Thyroid gland (tissue), 4 donors: ENCODE results near the gene TMED6. TPM values are rescaled to one million over a fixed set of nuclear protein-coding genes. Genes with fewer than 3 reads are reported as not detected.
"Not testable (repeated sequence)": the region's sequence is repeated elsewhere in the genome, so short reads cannot be mapped to it uniquely, and the experiment has no call there.

ENCODE experiments used
- DNase-seq, 2 donors: peaks; one replicate each; pipeline ENCODE4 v3.0.0-alpha.2; 2019
- H3K27ac ChIP-seq, 3 donors: fragments of 200-600 bp; sonication (generic); 1 replicate in 2 of 3; 2 replicates in 1 of 3; pipeline ENCODE4 v1.5.1; 2016 to 2019; ENCODE audit warnings: mild to moderate bottlenecking in 1 of 3, moderate library complexity in 1 of 3
- H3K27me3 ChIP-seq: fragments of 200-600 bp; sonication (generic); one replicate; pipeline ENCODE4 v1.5.1; 2019
- H3K36me3 ChIP-seq, 2 donors: fragments of 200-600 bp; sonication (generic); one replicate each; pipeline ENCODE4 v1.5.1; 2016 to 2019
- H3K4me1 ChIP-seq, 2 donors: fragments of 200-600 bp; sonication (generic); one replicate each; pipeline ENCODE4 v1.5.1; 2017 to 2019
- H3K4me3 ChIP-seq, 3 donors: fragments of 200-600 bp; sonication (generic); replicated peaks in 1 of 3; 1 replicate in 2 of 3; 2 replicates in 1 of 3; pipeline ENCODE4 v1.5.1; 2016; ENCODE audit warnings: mild to moderate bottlenecking in 1 of 3
- H3K9me3 ChIP-seq: fragments of 200-600 bp; sonication (generic); one replicate; pipeline ENCODE4 v1.5.1; 2017
- POLR2A ChIP-seq, 2 donors: fragments of 450-650 bp; IDR thresholded peaks; one replicate each; pipeline ENCODE4 v1.6.1; 2017; ENCODE audit warnings: antibody characterized with exemption in 2 of 2, mild to moderate bottlenecking in 2 of 2, moderate library complexity in 1 of 2
- WGBS, 2 donors: methylation state at CpG; one replicate each; pipeline ENCODE4 v1.1.5; 2017; 5-methylcytosine and 5-hydroxymethylcytosine counted together
- intact Hi-C: fragments of 100-400 bp; cut with DNase I; formaldehyde crosslinking; loops from one replicate; pipeline ENCODE4 v1.15.1; 2023
- total RNA-seq, 4 donors: library from RNA; depleted of rRNA; stranded (reverse); fragments of >200 nt; gene quantifications; one replicate each; pipeline ENCODE4 v1.2.3, GENCODE V29; 2016
- TF ChIP-seq, protein P1 (sequence below), 6 experiments: fragments of 200-600 bp in 3 of 6; fragments of 450-650 bp in 3 of 6; sonication (generic) in 3 of 6; IDR thresholded peaks; one replicate each; pipeline ENCODE4 v1.5.1; 2016 to 2019; ENCODE audit warnings: antibody characterized with exemption in 6 of 6, mild to moderate bottlenecking in 2 of 6, inconsistent platforms in 1 of 6, moderate library complexity in 1 of 6

The TMED6 gene
- total RNA-seq, 4 donors from 2014 or later: 4.1 TPM; not detected in 3

DNA sequence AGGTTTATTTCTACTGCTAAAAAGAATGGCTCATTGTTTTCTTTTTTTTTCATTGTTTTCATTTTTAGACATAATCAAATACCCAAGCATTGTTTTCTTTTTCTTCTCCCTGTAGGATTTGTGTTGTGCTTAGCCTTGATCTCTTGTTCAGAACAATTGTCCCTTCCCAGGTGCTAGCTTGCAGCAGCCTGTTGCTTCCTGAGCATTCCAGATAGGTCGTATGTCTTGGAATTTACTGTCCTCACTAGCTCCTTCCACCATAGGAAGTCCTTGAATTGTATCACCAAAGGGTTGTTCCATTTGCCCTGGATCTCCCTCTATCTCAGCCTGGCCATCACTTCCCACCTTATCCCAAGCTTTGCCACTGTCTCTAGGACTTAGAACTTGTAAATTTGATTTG is 50.4 kb downstream of the TMED6 start:
- Histone ChIP-seq H3K36me3 (no peaks in the 10 kb centered on the region), H3K27me3 (no peaks in the 10 kb centered on the region), H3K4me1 (peaks cover 65 to 71% of the 10 kb centered on the region in 2 donors), H3K4me3 (no peak overlapping the region), H3K27ac (peak overlapping the region; percentile 88 to 93 (median 92)), H3K9me3 (no peaks in the 10 kb centered on the region)
- WGBS, 2 donors: 21 to 31% methylated on average over 1 of the region's 1 CpG
- TF ChIP-seq, protein P1, sequence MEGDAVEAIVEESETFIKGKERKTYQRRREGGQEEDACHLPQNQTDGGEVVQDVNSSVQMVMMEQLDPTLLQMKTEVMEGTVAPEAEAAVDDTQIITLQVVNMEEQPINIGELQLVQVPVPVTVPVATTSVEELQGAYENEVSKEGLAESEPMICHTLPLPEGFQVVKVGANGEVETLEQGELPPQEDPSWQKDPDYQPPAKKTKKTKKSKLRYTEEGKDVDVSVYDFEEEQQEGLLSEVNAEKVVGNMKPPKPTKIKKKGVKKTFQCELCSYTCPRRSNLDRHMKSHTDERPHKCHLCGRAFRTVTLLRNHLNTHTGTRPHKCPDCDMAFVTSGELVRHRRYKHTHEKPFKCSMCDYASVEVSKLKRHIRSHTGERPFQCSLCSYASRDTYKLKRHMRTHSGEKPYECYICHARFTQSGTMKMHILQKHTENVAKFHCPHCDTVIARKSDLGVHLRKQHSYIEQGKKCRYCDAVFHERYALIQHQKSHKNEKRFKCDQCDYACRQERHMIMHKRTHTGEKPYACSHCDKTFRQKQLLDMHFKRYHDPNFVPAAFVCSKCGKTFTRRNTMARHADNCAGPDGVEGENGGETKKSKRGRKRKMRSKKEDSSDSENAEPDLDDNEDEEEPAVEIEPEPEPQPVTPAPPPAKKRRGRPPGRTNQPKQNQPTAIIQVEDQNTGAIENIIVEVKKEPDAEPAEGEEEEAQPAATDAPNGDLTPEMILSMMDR (IDR thresholded peaks at IDR 0.05): no peak
- no peak for TF ChIP-seq POLR2A (IDR thresholded peaks at IDR 0.05)
- no peak for DNase-seq
- intact Hi-C loops: no loop called here

DNA sequence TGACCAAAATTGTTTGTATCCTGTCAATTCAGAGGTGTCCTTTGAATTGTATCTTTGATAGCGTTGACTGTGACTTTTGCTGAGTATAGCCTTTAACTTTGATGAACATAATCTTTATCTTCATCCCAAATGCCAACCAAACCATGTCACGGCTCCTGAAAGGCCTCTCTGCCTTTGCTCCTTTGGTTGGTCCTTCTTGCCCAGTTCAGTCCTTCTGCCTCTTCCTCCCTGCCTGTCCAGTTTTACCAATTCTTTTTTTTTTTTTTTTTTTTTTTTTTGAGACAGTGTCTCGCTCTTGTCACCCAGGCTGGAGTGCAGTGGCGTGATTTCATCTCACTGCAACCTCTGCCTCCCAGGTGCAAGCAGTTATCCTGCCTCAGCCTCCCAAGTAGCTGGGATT is 53.3 kb downstream of the TMED6 start:
- Histone ChIP-seq H3K36me3 (no peaks in the 10 kb centered on the region), H3K27ac (peak overlapping the region; percentile 67 to 92 (median 88)), H3K27me3 (no peaks in the 10 kb centered on the region), H3K9me3 (no peaks in the 10 kb centered on the region), H3K4me3 (no peak overlapping the region), H3K4me1 (peaks cover 60 to 65% of the 10 kb centered on the region in 2 donors)
- 98 to 100% methylated on average over 4 of the region's 4 CpGs for WGBS, 2 donors
- no peak for DNase-seq
- intact Hi-C loops: no loop called here
- no peak for TF ChIP-seq POLR2A (IDR thresholded peaks at IDR 0.05)
- TF ChIP-seq, protein P1 (IDR thresholded peaks at IDR 0.05): no peak

DNA sequence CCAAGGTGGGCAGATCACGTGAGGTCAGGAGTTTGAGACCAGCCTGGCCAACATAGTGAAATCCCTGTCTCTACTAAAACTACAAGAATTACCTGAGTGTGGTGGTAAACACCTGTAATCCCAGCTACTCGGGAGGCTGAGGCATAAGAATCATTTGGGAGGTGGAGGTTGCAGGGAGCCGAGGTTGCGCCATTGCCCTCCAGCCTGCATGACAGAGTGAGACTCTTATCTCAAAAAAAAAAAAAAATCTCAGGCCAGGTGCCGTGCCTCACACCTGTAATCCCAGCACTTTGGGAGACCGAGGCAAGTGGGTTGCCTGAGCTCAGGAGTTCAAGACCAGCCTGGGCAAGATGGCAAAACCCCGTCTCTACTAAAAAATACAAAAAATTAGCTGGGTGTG is 54.8 kb downstream of the TMED6 start:
- WGBS, 2 donors: 96 to 97% methylated on average over 7 of the region's 7 CpGs
- H3K4me3 ChIP-seq, H3K27ac ChIP-seq, H3K36me3 ChIP-seq, H3K9me3 ChIP-seq, H3K27me3 ChIP-seq, DNase-seq, intact Hi-C loops: not testable (repeated sequence)
- peaks cover 59 to 63% of the 10 kb centered on the region in 2 donors for H3K4me1 ChIP-seq

DNA sequence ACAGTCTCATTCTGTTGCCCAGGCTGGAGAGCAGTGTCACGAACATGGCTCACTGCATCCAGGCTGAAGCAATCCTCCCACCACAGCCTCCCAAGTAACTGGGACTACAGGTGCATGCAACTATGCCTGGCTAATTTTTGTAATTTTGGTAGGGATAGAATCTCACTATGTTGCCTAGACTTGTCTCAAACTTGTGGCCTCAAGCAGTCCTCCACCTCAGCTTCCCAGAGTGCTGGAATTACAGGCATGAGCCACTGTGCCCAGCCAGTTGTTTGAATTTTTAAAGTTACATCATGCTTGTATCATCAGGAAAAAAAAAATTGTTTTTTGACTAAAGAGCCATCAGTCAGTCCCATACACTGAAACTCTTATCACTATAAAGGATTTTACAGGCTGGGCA is 57.5 kb downstream of the TMED6 start:
- Histone ChIP-seq H3K4me3 (no peak overlapping the region), H3K4me1 (peaks cover 40 to 46% of the 10 kb centered on the region in 2 donors), H3K36me3 (no peaks in the 10 kb centered on the region), H3K27ac (peak overlapping the region in 1 of 3 donors; percentile 44), H3K9me3 (no peaks in the 10 kb centered on the region), H3K27me3 (no peaks in the 10 kb centered on the region)
- WGBS, 2 donors: 87 to 95% methylated on average over 1 of the region's 1 CpG
- TF ChIP-seq, protein P1 (IDR thresholded peaks at IDR 0.05): no peak
- TF ChIP-seq POLR2A (IDR thresholded peaks at IDR 0.05): no peak
- DNase-seq: no peak
- intact Hi-C loops: no loop called here

DNA sequence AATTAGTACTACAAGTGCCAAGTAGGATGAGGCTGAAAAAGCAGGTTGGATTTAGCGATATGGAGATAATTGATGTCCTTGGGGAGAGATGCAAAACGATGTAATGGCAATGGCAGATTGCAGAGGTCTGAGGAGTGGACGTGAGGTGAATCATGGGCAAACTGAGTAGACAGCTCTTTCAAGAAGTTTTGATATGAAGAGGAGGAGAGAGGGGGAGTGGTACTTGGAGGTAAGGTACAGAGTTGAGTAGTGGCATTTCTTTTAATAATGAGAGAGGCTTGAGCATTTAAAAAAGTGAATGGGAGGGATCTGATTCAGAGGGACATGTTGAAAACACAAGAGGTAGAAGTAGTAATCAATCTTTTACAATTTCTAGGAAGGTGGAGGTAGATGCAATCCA is 58.2 kb downstream of the TMED6 start:
- Histone ChIP-seq H3K27ac (peak overlapping the region in 2 of 3 donors; percentile 39 to 44), H3K27me3 (no peaks in the 10 kb centered on the region), H3K4me3 (no peak overlapping the region), H3K36me3 (no peaks in the 10 kb centered on the region), H3K9me3 (no peaks in the 10 kb centered on the region), H3K4me1 (peaks cover 36 to 41% of the 10 kb centered on the region in 2 donors)
- TF ChIP-seq, protein P1 (IDR thresholded peaks at IDR 0.05): no peak
- no peak for TF ChIP-seq POLR2A (IDR thresholded peaks at IDR 0.05)
- intact Hi-C loops: no loop called here
- no peak for DNase-seq
- 58 to 69% methylated on average over 3 of the region's 3 CpGs for WGBS, 2 donors

Other genes with a start within 250 kb of the TMED6 start
- 1 to 10 TPM; 3.5 to 9.1 (median 7.5) TPM for gene HAS3, start 246.1 kb downstream of the TMED6 start, total RNA-seq
- 100 to 1,000 TPM in 3 of 4 donors, 10 to 100 TPM in 1; 95.8 to 124 (median 104) TPM for gene CHTF8, start 219.2 kb downstream of the TMED6 start, total RNA-seq
- gene UTP4, start 219.1 kb downstream of the TMED6 start, total RNA-seq: 10 to 100 TPM; 22.4 to 33.1 (median 24.1) TPM
- 10 to 100 TPM; 58.0 to 99.5 (median 96.7) TPM for gene SNTB2, start 164.6 kb downstream of the TMED6 start, total RNA-seq
- gene VPS4A, start 40.4 kb downstream of the TMED6 start, total RNA-seq: 10 to 100 TPM; 33.5 to 47.5 (median 43.2) TPM
- 10 to 100 TPM; 35.2 to 57.0 (median 51.0) TPM for gene PDF, start 21.2 kb downstream of the TMED6 start, total RNA-seq
- gene COG8, start 12.2 kb downstream of the TMED6 start, total RNA-seq: 10 to 100 TPM; 63.3 to 84.2 (median 74.7) TPM
- 10 to 100 TPM in 3 of 4 donors, 1 to 10 TPM in 1; 9.8 to 17.5 (median 14.7) TPM for gene NIP7, start 12.0 kb downstream of the TMED6 start, total RNA-seq
- gene TERF2, start 34.2 kb upstream of the TMED6 start, total RNA-seq: 100 to 1,000 TPM in 1 of 4 donors, 10 to 100 TPM in 3; 19.8 to 110 (median 26.6) TPM
- gene CYB5B, start 72.8 kb upstream of the TMED6 start, total RNA-seq: 10 to 100 TPM; 40.4 to 61.5 (median 50.4) TPM
- 100 to 1,000 TPM in 2 of 4 donors, 10 to 100 TPM in 2; 76.1 to 122 (median 102) TPM for gene NFAT5, start 214.2 kb upstream of the TMED6 start, total RNA-seq